ENCODE results near the gene HECA.
A peak's percentile ranks its signal among the peaks of the same experiment; 100 is the strongest.

HECA gene

DNA sequence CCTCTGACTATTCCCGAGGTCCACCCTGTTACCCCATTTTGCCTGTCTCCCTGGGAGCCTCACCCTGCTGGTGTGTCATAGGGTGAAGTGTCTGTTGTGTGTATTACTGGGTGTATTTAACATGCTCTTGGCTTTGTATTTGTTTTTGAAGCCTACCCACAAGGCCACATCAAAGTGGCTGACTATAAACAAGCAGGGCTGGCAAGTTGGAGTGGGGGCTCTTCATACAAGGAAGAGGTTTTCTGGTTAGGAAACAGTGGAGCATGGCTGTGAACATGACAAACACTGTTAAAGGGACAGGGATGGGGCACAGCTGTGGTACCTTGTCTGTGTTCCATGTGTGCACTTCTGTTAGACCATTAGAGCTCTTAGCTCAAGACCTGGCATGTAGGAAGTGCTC lies 26.3 kb downstream of the HECA start:
- DNase-seq (ENCODE audit: low read depth in 3 of 3), result no peak

DNA sequence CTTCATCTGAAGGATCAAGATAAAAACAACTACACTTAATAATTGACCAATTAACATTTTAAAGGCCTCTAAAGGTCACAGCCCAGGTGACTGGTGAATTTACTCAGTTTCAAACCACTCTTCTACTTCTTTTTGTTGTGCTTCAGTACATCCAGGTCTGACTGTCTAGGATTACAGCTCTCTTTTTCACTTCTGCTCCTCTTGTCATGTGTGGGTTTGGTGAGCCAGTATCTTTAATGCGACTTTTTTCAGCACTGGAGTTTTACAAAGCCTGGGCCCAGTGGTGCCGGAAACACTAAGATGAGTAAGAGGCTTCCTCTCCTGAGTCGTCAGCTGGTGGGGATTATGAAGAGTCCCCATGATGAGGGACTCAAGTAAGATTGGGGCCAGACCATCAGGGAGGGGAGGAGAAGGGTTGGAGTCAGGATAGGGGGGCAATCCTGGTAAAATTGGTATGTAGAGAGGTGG lies 27.0 kb downstream of the HECA start:
- DNase-seq (ENCODE audit: low read depth in 3 of 3), result peak in 2 of 3 donors; percentile 53 to 64

DNA sequence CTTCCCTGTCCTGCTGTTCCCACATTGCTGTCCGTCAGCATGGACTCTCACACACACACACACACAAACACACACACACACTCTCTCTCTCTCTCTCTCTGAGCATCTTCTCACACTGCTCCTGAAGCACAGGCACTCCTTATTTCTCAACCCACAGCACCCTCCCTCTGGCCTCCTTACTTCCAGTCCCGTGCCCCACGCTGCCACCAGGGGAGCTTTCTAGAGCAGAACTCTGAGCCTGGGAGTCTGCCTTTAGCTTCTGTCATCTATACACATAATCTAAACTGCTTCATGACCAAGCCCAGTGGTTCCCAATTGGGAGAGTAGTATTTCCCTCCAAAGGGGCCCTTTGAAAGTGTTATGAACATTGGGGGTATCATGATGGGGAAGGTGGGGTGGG lies 29.1 kb downstream of the HECA start:
- peak in 1 of 3 donors; percentile 43 for DNase-seq (ENCODE audit: low read depth in 3 of 3)

DNA sequence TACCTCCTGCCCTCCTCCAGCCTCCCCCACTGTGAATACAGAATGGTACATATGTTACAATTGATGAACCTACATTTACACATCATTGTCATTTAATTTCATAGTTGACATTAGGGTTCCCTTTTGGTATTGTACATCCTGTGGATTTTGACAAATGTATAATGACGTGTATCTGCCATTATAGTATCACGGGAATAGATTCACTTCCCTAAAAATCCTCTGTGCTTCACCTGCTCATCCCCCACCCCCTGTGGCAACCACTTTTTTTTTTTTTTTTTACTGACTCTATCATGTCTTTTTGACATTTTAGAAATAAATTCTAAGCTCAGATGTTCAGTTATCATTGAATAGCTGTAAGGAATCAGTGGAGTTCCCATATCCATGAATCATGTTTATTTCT lies 30.4 kb downstream of the HECA start:
- no peak for DNase-seq (ENCODE audit: low read depth in 3 of 3)

DNA sequence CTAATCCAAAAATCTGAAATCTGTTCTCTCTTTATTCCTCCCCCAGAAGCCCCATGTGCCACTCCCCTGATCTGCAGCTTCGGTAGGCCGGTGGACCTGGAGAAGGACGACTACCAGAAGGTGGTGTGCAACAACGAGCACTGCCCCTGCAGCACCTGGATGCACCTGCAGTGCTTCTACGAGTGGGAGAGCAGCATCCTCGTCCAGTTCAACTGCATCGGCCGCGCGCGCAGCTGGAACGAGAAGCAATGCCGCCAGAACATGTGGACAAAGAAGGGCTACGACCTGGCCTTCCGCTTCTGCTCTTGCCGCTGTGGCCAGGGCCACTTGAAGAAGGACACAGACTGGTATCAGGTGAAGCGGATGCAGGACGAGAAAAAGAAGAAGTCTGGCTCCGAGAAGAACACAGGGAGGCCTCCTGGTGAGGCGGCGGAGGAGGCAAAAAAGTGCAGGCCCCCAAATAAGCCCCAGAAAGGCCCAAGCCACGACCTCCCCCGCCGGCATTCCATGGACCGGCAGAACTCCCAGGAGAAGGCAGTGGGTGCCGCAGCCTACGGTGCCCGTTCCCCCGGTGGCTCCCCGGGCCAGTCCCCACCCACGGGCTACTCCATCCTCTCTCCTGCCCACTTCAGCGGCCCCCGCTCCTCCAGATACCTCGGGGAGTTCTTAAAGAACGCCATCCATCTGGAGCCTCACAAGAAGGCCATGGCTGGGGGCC lies 31.5 kb downstream of the HECA start:
- no peak for DNase-seq (ENCODE audit: low read depth in 3 of 3)

DNA sequence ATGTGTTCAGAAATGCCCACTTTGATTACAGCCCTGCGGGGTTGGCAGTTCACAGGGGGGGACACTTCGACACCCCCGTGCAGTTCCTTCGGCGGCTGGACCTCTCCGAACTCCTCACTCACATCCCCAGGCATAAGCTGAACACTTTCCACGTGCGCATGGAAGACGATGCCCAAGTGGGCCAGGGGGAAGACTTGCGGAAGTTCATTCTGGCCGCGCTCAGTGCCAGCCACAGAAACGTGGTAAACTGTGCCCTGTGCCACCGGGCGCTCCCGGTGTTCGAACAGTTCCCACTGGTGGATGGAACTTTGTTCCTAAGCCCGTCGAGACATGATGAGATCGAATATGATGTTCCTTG lies 32.1 kb downstream of the HECA start:
- DNase-seq (ENCODE audit: low read depth in 3 of 3), result no peak

DNA sequence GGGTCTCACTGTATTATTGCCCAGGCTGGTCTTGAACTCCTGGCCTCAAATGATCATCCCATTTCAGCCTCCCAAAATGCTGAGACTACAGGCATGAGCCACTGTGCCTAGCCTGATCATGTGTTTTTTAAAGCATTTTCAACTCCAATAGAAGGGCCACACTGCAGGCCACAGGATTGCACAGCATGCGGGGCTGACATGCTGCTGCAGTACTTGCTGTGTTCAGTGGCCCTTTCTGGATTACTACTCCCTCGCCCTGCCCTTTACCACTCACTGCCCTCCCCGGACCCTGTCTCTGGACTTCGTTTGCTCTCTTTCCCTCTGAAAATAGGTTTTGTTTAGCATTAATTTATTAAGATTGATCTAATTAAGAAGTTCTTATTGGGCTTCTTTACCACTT lies 37.3 kb downstream of the HECA start:
- no peak for DNase-seq (ENCODE audit: low read depth in 3 of 3)

DNA sequence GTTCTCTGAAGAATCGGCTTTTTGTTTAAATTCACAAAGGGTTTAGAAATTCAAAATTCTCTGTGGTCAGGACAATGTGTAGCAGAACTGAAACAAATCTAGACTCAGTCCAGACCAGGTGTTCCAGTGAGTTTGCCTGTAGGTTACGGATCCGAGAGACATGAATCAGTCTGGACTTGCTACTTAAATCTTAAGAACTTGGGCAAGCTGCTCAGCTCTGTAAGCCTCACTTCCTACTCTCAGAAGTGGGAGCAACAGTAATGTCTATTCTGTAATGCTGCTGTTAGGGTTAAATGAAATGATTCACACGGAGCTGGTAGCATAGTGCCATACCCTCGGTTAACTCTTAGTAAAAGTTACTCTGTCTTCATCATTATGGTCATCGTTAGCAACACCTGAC lies 37.7 kb downstream of the HECA start:
- no peak for DNase-seq (ENCODE audit: low read depth in 3 of 3)

DNA sequence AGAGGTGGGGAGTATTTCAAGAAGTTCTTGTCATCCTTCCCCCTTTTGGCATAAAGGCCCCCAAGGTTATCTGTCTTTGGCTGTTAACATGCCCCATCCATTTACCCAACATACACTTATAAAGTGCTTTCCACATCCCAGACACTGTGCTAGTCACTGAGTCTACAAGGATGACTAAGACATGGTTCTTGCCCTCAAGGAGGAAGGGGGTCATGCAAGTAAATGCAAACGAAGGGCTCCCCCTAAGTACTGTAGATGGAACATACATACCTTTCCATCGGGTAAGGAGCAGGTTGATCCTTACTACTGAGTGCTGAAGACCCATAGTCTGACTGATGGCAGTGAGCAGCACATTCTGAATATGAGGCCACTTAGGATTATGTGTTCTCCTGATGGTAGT lies 38.3 kb downstream of the HECA start:
- DNase-seq (ENCODE audit: low read depth in 3 of 3), result no peak

DNA sequence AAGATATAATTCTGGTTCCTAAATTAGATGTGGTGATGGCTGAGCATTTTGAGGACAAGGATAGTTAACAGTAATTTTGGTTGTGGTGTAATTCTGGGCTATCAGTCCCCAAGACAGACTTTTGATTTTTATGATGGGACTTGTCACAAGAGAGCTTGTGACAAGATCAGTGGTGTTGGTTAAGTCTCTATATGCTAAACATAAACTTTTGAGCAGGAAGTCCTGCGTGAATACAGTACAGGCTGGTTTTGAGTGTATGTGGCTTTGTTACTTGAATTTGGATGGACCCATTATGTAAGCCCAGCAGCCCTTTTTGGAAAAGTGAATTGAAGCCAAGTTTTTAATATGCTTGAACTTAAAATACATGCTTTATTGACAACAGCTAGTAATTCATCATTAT lies 38.9 kb downstream of the HECA start:
- DNase-seq (ENCODE audit: low read depth in 3 of 3), result no peak

DNA sequence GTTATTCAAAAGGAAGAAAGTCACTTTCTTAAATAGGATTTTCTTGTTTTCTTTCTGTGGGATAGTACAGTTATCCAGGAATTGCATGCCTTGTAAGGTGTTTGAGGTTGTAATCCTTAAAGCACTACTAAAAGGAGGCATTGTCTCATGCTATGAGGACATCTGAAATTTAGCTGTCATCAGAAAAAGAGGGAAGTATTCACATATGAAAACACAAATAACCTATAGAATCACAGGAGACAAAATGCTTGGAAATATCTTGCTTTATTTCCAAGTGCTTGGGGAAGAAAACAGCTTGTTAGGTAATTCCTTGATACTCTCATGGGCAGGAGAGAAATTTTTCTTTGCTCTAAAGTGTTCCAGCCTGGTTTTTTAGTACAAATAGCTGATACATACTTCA lies 40.1 kb downstream of the HECA start:
- no peak for DNase-seq (ENCODE audit: low read depth in 3 of 3)

DNA sequence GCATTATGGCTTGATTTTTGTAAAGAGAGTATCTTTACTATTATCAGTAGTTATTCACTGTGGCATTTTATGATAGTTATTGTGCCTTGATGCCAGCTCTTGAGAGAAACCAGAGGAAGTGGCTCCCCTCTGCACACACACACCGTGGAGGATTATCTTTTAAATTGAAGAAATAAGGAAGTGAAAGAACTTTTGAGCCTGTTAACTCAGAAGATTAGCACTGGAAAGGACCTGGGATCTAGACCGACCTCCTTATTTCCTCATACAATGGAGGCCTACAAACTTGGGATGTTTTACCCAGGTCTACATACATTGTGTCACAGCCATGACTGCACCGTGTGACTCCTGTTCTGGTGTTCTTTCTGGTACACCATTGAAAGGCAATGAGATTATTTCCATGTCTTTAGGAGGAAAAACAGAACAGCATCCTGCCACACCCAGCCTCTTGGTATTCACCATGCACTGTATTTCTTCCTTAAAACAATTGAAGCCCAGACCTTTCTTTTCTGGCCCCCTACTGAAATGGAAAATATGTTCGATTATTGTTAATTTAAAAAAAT lies 40.6 kb downstream of the HECA start:
- no peak for DNase-seq (ENCODE audit: low read depth in 3 of 3)

DNA sequence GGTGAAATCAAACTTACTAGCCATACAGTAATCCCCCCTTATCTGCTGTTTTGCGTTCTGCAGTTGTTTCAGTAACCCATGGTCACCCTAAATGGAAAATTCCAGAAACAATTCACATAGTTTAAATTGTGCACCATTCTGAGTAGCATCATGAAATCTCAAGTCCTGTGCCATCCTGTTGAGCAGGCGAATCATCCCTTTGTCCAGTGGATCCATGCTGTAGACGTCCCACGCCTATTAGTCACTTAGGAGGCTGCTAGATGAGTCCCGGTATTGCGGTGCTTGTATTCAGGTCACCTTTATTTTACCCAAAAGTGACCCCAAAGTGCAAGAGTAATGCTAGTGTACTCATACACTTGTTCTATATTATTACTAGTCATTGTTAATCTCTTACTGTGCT lies 46.4 kb downstream of the HECA start:
- DNase-seq (ENCODE audit: low read depth in 3 of 3), result no peak

DNA sequence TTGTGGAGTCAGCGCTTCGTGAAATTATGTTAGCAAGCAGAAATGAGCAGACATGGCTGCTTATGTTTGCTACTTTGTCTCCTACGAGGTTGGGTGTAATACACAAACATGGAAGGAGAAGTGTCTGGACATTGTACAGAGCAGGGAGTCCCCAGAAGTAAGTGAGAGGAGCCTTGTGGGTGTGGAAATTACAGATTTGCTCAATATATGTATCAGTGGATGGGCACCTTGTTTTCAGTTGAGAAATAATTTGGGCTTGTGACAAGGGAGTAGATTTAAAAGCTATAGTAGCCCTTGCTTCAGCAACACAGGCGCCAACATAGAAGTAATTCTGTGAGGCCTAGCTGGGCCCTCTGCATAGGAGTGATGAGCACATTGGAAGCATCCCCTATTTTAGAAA lies 49.2 kb downstream of the HECA start:
- DNase-seq (ENCODE audit: low read depth in 3 of 3), result no peak

DNA sequence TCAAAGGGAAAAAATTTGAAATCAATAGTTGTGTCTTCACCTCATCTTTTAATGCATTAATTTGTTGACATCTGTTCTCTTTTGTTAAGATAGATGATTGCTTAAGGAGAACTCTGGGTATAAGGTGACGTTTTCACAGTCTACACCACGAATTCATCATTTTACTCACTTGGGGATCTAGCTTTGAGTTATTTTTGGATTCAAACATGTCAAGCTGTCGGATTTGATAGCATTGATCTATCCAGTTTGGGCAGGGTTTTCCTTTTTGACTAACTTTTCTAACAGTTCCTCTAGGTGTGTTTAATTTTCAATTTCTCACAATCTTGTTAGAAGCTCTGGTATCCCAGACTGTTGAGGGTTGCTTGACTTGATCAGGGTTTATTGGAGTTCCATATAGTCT lies 49.6 kb downstream of the HECA start:
- no peak for DNase-seq (ENCODE audit: low read depth in 3 of 3)

DNA sequence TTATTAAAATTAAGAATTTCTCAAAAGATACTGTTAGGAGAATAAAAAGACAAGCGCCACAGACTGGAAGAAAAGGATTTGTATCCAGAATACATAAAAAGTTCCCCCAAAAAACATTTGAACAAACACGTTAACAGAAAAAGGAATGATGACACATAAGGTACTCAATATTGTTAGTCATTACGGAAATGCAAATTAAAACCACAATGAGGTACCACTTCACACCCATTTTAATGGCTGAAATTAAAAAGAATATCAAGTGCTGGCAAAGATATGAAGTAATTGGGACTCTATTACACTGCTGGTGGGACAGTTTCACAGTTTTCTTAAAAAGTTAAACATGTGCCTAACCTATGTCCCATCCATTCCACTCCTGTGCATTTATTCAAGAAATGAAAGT lies 51.4 kb downstream of the HECA start:
- no peak for DNase-seq (ENCODE audit: low read depth in 3 of 3)

DNA sequence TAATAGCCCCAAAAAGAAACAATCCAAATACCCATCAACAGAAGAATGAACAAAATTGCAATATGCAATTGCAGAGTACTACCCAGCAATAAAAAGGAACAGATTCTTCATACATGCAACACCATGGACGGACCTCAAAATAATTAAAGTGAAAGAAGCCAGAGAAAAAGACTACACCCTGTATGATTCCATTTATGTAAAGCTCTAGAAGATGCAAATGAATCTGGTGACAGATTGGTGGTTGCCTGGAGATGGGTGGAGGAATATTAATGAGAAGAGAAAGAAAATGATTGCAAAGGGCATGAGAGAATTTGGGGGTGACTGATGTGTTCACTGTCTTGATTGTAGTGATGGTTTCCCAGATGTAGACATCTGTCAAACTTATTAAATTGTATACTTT lies 51.8 kb downstream of the HECA start:
- no peak for DNase-seq (ENCODE audit: low read depth in 3 of 3)

DNA sequence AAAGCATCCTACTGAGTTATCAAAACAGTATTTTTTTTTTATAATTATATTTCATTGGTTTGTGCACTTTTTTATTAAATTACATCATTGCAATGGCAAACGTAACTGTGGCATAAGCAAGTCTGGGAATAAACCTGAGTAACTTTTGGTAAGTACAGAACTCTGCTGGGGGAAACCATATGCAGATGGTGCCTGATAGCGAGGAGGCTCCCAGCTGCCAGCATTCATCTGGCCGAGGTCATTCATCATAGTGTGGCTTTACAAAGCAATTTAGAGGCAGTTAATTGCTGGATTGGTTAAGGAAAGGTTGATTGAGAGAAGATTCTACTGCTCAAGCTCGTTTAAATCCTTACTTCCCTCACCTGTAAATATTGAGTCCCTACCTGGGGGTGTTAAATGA lies 52.6 kb downstream of the HECA start:
- DNase-seq (ENCODE audit: low read depth in 3 of 3), result no peak

DNA sequence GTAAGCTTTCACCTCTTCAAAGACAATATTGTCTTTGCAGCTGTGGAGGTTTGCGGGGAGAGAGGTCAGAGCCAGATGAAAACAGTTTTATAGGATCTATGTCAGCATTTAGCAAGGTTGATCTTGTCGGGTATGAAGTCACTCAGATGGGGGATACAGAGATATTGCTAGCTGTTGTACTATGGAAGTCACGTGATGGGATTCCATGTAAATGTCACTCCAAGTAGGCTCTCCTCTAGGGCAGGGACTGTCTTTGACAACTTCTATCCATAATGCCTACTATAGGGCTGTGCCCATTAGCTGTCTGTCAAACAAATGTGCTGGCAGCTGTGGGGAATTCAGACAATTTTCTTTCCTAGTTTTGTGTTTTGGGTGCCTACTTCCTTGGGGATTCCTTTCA lies 54.8 kb downstream of the HECA start:
- DNase-seq (ENCODE audit: low read depth in 3 of 3), result no peak

DNA sequence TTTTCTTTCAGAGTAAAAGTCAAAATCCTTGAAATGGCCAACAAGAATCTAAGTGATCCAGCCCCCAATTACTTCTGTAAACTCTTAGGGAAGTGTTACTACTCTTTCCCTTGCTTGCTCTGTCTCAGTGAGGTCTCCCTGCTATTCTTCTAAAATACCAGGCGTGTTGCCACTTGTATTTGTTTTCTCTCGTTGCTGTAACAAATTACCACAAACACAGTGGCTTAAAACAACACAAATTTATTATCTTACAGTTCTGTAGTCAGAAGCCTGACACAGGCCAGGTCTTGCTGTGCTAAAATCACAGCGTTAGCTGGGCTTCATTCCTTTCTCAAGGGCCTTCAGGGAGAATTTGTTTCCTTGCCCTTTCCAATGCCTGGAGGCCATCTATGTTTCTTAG lies 59.9 kb downstream of the HECA start:
- DNase-seq (ENCODE audit: low read depth in 3 of 3), result no peak

DNA sequence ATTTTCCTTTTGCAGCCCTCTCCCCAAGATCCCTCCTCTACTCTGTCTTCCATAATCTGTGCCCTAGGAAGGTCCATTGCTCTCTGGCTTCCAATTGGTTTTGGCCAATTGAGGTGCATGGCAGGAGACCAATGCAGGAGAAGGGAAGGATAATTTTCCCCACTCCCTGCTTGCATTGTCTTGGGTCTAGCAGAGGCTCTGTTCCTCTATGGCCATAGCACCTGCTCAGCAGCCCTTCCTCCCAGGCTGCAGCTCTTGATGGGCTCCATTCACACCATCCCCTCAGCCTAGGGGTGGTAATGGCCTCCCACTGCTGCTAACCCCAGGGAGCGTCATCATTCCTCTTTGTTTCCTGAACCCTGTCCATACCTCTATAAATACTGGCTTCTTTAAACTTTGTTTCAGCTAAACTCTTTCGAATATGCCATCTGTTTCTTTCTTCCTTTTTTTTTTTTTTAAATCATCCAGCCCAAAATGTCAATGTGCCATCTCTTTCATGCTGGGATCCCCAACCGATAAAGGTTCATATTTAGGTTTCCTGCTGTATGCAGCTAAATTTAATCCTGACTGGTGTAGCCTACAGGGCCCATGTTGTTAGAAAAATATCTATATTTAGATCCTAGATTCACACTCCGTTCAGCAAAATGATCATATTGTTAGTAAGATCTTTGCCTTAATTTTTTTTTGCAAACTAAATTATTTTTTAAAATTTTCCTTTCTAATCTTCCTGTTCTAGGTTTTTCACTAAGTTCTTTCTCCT lies 63.8 kb downstream of the HECA start:
- DNase-seq (ENCODE audit: low read depth in 3 of 3), result no peak

DNA sequence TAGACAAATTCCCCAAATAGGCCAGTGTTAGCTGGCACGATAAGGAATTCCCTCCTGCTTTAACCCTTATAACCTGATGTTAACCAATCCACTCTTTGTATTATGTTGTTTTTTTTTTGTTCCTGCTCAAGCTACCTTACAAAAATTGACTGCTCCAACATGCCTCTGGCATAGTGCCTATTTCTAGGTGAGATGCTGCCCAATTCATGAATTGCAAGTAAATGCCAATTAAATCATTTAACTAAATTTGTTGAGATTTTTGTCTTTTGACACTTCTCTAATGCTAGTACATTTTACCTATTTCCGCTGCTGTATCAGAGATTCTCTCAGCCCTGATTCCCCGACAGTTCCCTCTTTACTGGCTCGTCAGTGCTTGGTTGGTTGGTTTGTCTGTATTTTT lies 66.5 kb downstream of the HECA start:
- no peak for DNase-seq (ENCODE audit: low read depth in 3 of 3)

DNA sequence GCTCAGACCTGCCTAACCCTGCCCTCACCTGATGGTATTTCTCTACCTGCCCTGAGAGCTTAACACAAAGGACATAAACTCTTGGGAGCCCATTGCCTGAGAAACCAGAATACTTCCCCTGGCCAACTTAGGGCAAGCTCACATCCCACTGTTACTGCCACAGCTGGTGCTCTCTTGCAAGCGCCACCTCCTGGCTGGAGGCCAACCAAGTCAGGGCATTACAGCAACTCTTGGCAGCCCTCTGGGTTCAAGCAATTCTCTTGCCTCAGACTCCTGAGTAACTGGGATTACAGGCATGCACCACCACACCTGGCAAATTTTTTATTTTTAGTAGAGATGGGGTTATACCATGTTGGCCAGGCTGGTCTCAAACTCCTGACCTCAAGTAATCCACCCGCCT lies 70.1 kb downstream of the HECA start:
- no peak for DNase-seq (ENCODE audit: low read depth in 3 of 3)
